ENCODE results near the gene CD58.

The CD58 gene

DNA sequence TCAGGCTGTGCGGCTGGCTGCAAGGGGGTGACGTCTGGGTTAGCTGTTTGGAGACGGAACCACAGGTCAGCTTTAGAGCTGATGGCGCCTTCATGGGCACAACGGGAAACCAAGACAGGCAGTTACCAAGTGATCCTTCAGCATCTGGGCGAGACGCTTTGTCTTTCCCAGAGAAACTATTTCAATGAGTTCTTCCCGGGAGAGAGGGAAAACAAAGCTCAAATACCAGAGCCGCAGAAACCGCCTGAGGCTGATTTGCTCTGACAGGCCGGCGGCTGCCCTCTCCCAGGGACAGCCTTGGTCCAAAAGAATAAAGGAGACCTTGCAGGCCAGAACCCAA lies 76.5 kb downstream of the CD58 start:
- no peak for DNase-seq (ENCODE audit: low read depth in 2 of 2, low spot score in 1 of 2)

DNA sequence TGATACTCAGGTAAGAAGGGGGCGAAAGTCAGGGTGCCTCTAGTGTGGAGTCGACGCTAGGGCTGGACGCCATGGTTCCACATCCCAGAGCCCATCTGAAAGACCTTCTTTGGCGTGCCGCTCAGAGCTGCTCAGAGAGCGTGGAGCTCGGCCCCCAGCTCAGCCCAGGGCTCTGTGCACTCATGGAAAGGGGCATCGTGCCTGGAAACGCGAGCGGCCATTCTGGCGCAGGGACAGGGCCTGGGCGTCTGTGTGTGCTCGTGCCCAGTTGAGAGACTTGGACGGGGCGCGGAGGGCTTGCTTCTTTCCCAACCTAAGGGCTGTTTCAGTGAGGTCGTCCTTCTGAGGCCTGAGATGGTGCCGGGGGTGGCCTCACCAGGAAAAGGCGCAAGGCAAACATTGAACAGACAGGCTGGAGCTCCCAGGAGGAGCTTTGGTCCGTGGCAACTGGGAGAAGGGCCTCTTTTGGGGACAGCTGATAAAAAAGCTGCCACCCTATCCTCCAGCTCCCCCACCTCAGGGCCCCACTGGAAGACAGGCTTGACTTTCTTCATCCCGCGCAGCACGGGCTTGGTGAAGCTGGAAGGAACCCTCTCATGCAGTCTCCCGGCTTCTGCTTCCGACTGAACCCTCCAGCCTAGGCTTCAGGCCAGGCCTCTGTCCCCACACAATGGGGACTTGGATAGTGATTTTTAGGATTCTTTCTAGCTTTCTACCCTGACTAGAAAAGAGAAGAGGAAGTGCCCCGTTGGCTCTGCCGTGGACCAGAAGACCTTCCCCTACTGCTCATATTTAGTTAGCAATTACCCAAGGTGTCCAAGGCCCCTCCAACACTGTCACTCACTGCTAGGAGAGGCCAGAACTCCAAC lies 77.1 kb downstream of the CD58 start:
- DNase-seq (ENCODE audit: low read depth in 2 of 2, low spot score in 1 of 2) = no peak

- no peak for DNase-seq (ENCODE audit: low read depth in 2 of 2, low spot score in 1 of 2)
These were observed 77.8 kb downstream of the CD58 start for GRCh38 chr1:116493036-116493435.

DNA sequence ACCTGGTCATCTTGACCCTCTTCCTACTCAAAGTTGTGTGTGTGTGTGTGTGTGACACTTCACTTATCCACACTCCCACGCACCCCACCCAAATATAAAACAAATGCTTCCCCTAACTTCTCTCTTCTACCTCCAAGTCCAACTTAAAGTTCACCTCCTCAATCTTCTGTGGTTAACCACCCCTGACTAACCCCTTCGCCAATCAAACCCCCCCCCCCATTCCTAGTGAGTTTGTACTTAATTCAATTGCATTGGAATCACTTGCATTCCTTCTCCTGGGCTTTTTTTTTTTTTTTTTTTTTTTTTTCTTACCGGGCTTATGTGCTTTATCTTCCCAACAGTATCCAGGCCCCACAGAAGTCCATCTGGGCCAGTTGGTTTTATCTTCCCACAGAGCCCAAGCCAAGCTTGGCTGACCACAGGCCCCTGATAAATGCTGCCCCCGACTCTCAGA lies 78.4 kb downstream of the CD58 start:
- DNase-seq (ENCODE audit: low read depth in 2 of 2, low spot score in 1 of 2) = no peak

GRCh38 chr1:116491700-116492357 lies 79.0 kb downstream of the CD58 start:
- DNase-seq (ENCODE audit: low read depth in 2 of 2, low spot score in 1 of 2) = no peak

- no peak for DNase-seq (ENCODE audit: low read depth in 2 of 2, low spot score in 1 of 2)
These were observed 80.2 kb downstream of the CD58 start for GRCh38 chr1:116490588-116490987.

DNA sequence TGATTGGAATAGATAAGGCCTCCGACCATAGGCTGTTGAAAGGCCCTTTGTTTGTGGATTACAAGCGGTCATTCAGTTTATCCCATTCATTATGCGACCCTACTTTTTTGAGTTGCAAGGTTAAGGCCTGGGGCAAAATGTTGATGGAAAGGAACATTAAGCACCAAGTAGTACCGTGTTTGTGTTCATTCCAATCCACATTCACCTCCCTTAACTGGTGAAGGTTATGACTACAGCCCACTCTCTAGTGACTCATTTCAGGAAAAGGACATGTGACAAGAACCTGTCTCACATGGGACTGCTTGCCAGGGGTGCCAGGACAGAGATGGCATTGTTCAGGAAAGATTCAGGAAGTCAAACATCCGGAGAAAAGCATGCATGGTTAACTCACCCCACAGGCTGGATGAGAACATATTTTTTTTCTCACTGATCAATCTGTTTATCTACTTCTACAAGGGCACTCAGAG lies 81.6 kb downstream of the CD58 start:
- DNase-seq (ENCODE audit: low read depth in 2 of 2, low spot score in 1 of 2) = no peak

- no peak for DNase-seq (ENCODE audit: low read depth in 2 of 2, low spot score in 1 of 2)
These were observed 82.8 kb downstream of the CD58 start for GRCh38 chr1:116488071-116488470.

GRCh38 chr1:116487583-116487982 lies 83.2 kb downstream of the CD58 start:
- DNase-seq (ENCODE audit: low read depth in 2 of 2, low spot score in 1 of 2) = no peak

DNA sequence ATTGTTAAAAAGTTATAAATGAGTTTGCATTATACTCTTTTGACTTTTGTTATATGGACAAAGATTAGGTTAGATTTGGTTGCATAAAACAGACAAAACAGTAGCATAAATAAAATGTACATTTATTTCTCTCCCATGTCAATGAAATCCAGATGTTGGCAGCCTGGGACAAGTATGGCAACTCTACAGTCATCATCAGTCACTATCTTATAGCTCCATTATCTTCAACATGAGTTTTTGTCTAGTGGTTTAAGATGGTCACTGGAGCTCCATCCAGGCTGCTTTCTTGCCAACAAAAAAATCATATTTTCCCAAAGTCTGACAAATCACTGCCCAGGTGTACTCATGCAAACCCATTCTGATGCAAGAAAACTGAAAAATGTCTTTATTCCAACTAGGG lies 83.8 kb downstream of the CD58 start:
- no peak for DNase-seq (ENCODE audit: low read depth in 2 of 2, low spot score in 1 of 2)

GRCh38 chr1:116486424-116486823 lies 84.4 kb downstream of the CD58 start:
- no peak for DNase-seq (ENCODE audit: low read depth in 2 of 2, low spot score in 1 of 2)

- no peak for DNase-seq (ENCODE audit: low read depth in 2 of 2, low spot score in 1 of 2)
These were observed 84.8 kb downstream of the CD58 start for GRCh38 chr1:116485976-116486375.

- DNase-seq (ENCODE audit: low read depth in 2 of 2, low spot score in 1 of 2) = peak; percentile 66 to 92
These were observed 85.6 kb downstream of the CD58 start for GRCh38 chr1:116485071-116485735.

GRCh38 chr1:116483481-116484309 lies 87.1 kb downstream of the CD58 start:
- DNase-seq (ENCODE audit: low read depth in 2 of 2, low spot score in 1 of 2) = no peak

GRCh38 chr1:116482490-116482889 lies 88.3 kb downstream of the CD58 start:
- no peak for DNase-seq (ENCODE audit: low read depth in 2 of 2, low spot score in 1 of 2)

GRCh38 chr1:116481934-116482333 lies 88.9 kb downstream of the CD58 start:
- no peak for DNase-seq (ENCODE audit: low read depth in 2 of 2, low spot score in 1 of 2)

- no peak for DNase-seq (ENCODE audit: low read depth in 2 of 2, low spot score in 1 of 2)
These were observed 92.2 kb downstream of the CD58 start for GRCh38 chr1:116478621-116479020.

DNA sequence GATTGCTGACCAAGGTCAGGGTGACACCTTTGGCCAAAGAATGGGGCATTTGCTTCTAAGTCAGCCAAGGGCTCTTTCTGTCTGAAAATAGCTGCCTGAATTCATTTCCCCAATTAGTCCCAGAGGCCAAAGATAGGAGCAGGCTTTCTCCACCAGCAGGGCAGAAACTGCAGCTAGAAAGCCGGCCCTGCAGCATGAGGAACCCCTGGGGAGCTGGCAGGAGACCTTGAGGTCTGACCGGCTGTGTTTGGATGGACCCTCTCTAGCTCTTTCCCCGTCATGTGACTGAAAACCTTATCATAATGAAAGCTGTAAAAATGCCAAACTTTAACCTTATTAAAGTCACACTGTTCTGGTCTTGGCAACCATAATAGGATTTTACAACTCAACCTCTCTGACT lies 93.4 kb downstream of the CD58 start:
- no peak for DNase-seq (ENCODE audit: low read depth in 2 of 2, low spot score in 1 of 2)

GRCh38 chr1:116476321-116476720 lies 94.5 kb downstream of the CD58 start:
- DNase-seq (ENCODE audit: low read depth in 2 of 2, low spot score in 1 of 2) = no peak

DNA sequence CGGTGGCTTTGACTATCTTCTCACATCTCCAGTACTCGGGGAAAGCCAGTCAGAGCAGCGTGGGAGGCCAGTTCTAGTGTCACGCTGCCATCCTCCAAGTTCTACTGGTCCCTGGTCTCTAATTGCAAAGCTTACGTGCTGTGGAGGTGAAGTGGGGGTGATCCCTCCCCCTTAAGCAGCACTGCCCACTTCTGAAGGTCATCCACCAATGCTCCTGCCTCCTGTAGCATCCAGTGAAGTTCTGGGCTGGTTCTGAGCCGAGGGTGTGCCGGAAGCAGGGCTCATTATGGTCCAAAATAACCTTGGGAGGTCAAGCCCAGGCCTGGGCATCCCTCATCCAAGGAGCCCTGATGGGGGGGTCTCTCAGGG lies 95.0 kb downstream of the CD58 start:
- DNase-seq (ENCODE audit: low read depth in 2 of 2, low spot score in 1 of 2) = no peak

All from stimulated activated CD8-positive, alpha-beta memory T cell treated with anti-CD3 and anti-CD28 coated beads, Interleukin-4, amount 100 ng/mL, for 4 hours (primary cell).